ENCODE results near the gene MEOX2.

Gene MEOX2

DNA sequence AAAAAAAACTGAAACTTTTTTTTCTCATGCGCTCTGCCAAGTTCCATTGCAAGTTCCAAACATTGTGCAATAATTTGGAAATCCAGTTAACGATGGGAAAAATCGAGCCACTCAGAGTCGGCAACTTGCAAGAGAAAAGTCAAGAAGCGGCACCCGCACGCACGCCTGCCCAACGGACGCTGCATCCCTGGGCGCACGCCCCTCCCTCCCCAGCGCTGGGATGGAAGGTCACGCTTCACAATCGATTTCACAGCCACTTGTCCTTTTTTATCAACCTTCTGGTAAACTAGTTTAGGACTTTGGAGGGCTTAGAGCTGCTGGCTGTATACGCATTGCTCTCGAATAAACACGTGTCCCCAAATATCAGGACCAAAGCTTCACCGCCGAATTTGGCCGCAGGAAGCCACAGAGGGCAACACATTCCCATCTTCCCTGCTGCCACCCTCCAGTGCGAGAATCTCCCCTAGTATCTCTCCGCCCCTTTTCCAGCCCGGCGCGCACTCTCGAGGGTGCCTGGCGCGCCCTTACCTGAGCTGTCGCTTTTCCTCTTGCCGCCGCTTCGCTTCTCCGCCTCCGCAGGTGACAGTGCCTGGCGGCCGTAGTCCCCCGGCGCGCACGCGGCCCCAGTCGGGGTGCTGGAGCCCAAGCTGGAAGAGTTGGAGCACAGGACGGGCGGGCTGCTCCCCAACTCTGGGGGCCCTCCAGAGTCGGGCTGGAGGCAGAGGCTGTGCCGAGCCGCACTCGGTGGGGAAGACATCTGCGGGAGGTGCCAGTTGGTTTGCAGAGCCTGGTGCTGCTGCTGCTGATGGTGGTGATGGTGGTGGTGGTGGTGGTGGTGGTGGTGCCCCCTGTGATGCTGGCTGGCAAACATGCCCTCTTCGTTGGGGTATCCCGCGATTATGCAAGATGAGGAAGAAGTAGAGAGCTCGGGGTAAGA lies 857 bp downstream of the MEOX2 start:
- H3K36me3 Mint-ChIP-seq (ENCODE audit: low read depth): no peaks in the 10 kb centered on the region
- peaks cover 46% of the 10 kb centered on the region for H3K27me3 Mint-ChIP-seq
- H3K4me3 Mint-ChIP-seq: no peak overlapping the region
- no peaks in the 10 kb centered on the region for H3K9me3 Mint-ChIP-seq
- H3K4me1 Mint-ChIP-seq (ENCODE audit: low read depth): no peaks in the 10 kb centered on the region
- H3K27ac Mint-ChIP-seq: no peak overlapping the region

DNA sequence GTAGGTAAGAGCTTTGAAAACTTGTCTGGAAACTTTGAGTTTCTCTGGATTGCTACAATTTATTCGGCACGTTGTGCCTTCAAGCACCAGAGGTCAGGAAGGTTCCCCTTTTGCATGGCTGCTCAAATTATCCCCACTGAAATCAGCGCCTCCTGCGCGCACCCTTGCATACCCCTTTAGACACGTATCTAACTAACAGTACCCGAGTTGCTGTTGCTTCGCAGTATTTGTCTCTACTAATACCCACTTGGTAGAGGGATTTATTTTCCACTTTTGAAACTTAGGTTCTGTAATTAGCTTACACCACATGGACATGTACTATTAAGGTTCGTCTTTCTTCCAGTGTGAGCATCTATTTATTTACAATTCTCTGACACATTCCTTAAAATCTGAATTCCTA lies 1.6 kb downstream of the MEOX2 start:
- H3K4me3 Mint-ChIP-seq: no peak overlapping the region
- H3K4me1 Mint-ChIP-seq (ENCODE audit: low read depth): no peaks in the 10 kb centered on the region
- no peaks in the 10 kb centered on the region for H3K9me3 Mint-ChIP-seq
- H3K27ac Mint-ChIP-seq: no peak overlapping the region
- no peaks in the 10 kb centered on the region for H3K36me3 Mint-ChIP-seq (ENCODE audit: low read depth)
- peaks cover 46% of the 10 kb centered on the region for H3K27me3 Mint-ChIP-seq

GRCh38 chr7:15684111-15684800 lies 2.2 kb downstream of the MEOX2 start:
- H3K9me3 Mint-ChIP-seq: no peaks in the 10 kb centered on the region
- H3K27ac Mint-ChIP-seq: no peak overlapping the region

DNA sequence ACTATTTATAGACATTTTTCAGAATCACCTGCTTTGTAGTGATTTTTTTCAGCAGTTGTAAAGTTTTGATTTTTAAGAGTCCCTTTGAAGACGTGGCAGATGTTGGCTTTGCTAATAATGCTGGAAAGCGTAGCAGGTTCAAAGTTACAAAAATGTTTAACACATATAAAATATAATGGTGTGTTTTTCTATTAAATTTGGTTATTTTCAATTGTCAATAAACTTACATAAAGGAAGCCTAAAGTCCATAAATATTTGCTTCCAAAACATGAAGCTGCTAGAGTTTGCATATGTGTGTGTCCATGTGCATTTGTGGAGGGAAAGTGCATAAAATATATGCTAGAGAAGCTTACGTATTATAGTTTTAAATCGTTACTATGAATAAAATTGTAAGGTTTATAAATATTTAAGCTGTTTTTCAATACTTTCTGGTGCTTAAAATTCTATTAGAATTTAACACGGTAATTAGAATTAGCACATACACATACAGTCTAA lies 3.7 kb downstream of the MEOX2 start:
- no peaks in the 10 kb centered on the region for H3K4me1 Mint-ChIP-seq (ENCODE audit: low read depth)
- no peaks in the 10 kb centered on the region for H3K9me3 Mint-ChIP-seq
- no peak overlapping the region for H3K27ac Mint-ChIP-seq
- peaks cover 34% of the 10 kb centered on the region for H3K27me3 Mint-ChIP-seq
- no peak overlapping the region for H3K4me3 Mint-ChIP-seq
- H3K36me3 Mint-ChIP-seq (ENCODE audit: low read depth): no peaks in the 10 kb centered on the region

More at GRCh38 chr7:15684111-15684800, 2.2 kb downstream of the MEOX2 start:
- H3K4me3 Mint-ChIP-seq: no peak overlapping the region
- no peaks in the 10 kb centered on the region for H3K4me1 Mint-ChIP-seq (ENCODE audit: low read depth)
- peaks cover 46% of the 10 kb centered on the region for H3K27me3 Mint-ChIP-seq
- no peaks in the 10 kb centered on the region for H3K36me3 Mint-ChIP-seq (ENCODE audit: low read depth)

- Mint-ChIP-seq H3K4me1 (ENCODE audit: low read depth) (no peaks in the 10 kb centered on the region), H3K36me3 (ENCODE audit: low read depth) (no peaks in the 10 kb centered on the region), H3K27me3 (peaks cover 27% of the 10 kb centered on the region), H3K9me3 (no peaks in the 10 kb centered on the region), H3K27ac (no peak overlapping the region), H3K4me3 (no peak overlapping the region)
Measured at GRCh38 chr7:15682111-15682510, 4.4 kb downstream of the MEOX2 start.

DNA sequence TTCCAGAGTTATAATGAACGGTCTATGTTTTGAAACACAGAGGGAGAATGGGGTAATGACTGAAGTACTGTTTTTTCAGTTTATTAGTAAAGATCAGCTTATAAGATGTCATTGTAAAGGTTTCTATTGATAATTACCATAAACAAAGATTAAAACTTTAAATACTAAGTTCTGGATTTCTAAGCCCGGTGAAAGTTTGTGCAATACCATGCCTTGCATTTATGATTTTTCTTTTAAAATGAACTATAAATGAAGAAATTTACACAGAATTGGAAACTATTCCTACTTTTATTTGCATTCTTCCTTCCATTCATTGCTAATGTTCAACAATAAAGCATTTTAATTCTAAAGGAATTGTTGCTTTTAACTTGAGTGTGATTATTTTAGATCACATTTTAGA lies 4.9 kb downstream of the MEOX2 start:
- H3K9me3 Mint-ChIP-seq: no peaks in the 10 kb centered on the region

DNA sequence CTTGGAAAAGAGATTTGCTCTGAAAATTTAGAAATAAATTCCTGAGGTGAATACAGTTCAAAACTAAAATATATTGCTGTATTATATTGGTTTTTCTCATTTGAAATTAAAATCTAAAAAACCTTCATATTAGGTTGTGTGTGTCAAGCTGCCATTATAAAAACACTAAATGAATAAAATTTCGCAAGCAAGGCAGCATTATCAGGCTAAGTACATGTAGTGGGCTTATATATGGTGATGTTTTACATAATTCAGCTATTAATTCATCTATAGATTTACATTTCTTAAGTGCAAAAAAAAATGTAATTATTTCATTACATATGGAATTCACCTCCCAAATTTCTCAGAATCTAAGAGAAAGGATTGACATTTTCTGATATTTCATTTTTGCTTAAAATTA lies 5.3 kb downstream of the MEOX2 start:
- Mint-ChIP-seq H3K27ac (no peak overlapping the region), H3K9me3 (no peaks in the 10 kb centered on the region), H3K36me3 (ENCODE audit: low read depth) (no peaks in the 10 kb centered on the region), H3K27me3 (peaks cover 18% of the 10 kb centered on the region), H3K4me3 (no peak overlapping the region), H3K4me1 (ENCODE audit: low read depth) (no peaks in the 10 kb centered on the region)

More for the DNA sequence above, 4.9 kb downstream of the MEOX2 start:
- Mint-ChIP-seq H3K27me3 (peaks cover 23% of the 10 kb centered on the region), H3K4me1 (ENCODE audit: low read depth) (no peaks in the 10 kb centered on the region), H3K36me3 (ENCODE audit: low read depth) (no peaks in the 10 kb centered on the region), H3K4me3 (no peak overlapping the region), H3K27ac (no peak overlapping the region)

GRCh38 chr7:15680446-15680845 lies 6.0 kb downstream of the MEOX2 start:
- Mint-ChIP-seq H3K36me3 (ENCODE audit: low read depth) (no peaks in the 10 kb centered on the region), H3K27me3 (peaks cover 11% of the 10 kb centered on the region)

DNA sequence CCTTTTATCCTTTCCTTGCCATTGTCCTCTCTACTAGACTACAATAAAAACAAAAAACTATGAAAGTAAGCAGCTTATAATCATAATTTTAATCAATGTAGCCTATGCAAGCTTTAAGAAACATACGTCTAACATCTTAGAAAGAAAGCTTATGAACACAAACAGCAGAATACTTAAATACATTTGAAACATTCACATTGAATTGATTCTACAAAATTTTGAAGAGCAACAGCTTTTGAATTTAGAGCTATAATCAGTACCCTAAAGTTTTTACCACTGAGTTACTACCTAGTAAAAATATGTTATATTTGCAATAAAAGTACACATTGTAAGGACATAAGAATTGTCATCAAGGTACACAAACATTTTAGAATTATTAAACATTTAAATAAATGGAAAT lies 7.2 kb downstream of the MEOX2 start:
- Mint-ChIP-seq H3K4me3 (no peak overlapping the region), H3K36me3 (ENCODE audit: low read depth) (no peaks in the 10 kb centered on the region), H3K27me3 (peaks cover 2% of the 10 kb centered on the region), H3K4me1 (ENCODE audit: low read depth) (no peaks in the 10 kb centered on the region), H3K27ac (no peak overlapping the region), H3K9me3 (peaks cover 3% of the 10 kb centered on the region)

More at GRCh38 chr7:15680446-15680845, 6.0 kb downstream of the MEOX2 start:
- Mint-ChIP-seq H3K4me1 (ENCODE audit: low read depth) (no peaks in the 10 kb centered on the region), H3K27ac (no peak overlapping the region), H3K9me3 (peaks cover 3% of the 10 kb centered on the region), H3K4me3 (no peak overlapping the region)

DNA sequence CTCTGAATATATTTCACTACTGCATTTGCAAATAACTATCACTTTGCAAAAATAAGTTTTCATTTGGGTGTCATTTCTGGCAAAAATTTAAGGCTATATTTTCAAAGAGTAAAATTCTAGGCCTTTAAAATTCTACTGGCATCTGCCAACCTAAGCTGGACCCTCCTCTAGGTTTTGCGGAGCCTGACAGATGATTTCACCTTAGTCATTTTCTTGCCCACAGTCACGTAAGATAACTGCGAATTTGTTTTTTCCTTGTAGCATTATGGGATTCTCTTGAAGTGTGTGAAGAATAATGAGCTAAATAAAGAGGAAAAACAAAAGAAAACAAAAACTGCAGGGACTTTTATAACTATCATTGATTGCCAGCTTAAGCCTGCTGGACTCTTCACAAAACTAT lies 7.8 kb downstream of the MEOX2 start:
- H3K9me3 Mint-ChIP-seq: peaks cover 3% of the 10 kb centered on the region
- no peak overlapping the region for H3K27ac Mint-ChIP-seq
- no peaks in the 10 kb centered on the region for H3K4me1 Mint-ChIP-seq (ENCODE audit: low read depth)

DNA sequence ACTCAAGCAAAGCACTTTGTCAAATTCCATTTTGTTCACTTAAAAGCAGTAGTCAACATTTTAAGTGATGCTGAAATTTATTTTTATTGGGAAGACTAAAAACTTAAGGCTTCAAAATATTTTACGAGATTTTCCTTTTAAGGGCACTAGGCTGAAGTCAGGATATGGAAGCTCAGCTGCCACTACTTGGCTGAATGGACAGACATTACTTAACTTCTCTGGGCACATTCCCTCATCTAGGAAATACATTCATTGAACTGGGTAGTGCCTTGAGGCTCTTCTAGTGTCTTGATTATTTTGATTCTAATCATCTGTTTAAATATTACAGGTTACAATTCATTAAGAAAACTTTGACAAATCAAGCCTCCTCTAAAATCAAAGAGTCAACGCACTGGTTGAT lies 11.1 kb downstream of the MEOX2 start:
- Mint-ChIP-seq H3K9me3 (peaks cover 3% of the 10 kb centered on the region), H3K27ac (no peak overlapping the region), H3K27me3 (no peaks in the 10 kb centered on the region), H3K4me1 (ENCODE audit: low read depth) (no peaks in the 10 kb centered on the region), H3K4me3 (no peak overlapping the region), H3K36me3 (ENCODE audit: low read depth) (no peaks in the 10 kb centered on the region)

More for the DNA sequence above, 7.8 kb downstream of the MEOX2 start:
- Mint-ChIP-seq H3K36me3 (ENCODE audit: low read depth) (no peaks in the 10 kb centered on the region), H3K4me3 (no peak overlapping the region), H3K27me3 (no peaks in the 10 kb centered on the region)

- H3K4me3 Mint-ChIP-seq: no peak overlapping the region
- H3K27me3 Mint-ChIP-seq: no peaks in the 10 kb centered on the region
- H3K4me1 Mint-ChIP-seq (ENCODE audit: low read depth): no peaks in the 10 kb centered on the region
- peaks cover 8% of the 10 kb centered on the region for H3K9me3 Mint-ChIP-seq
- no peaks in the 10 kb centered on the region for H3K36me3 Mint-ChIP-seq (ENCODE audit: low read depth)
- H3K27ac Mint-ChIP-seq: no peak overlapping the region
Measured at GRCh38 chr7:15674586-15674985, 11.9 kb downstream of the MEOX2 start.

DNA sequence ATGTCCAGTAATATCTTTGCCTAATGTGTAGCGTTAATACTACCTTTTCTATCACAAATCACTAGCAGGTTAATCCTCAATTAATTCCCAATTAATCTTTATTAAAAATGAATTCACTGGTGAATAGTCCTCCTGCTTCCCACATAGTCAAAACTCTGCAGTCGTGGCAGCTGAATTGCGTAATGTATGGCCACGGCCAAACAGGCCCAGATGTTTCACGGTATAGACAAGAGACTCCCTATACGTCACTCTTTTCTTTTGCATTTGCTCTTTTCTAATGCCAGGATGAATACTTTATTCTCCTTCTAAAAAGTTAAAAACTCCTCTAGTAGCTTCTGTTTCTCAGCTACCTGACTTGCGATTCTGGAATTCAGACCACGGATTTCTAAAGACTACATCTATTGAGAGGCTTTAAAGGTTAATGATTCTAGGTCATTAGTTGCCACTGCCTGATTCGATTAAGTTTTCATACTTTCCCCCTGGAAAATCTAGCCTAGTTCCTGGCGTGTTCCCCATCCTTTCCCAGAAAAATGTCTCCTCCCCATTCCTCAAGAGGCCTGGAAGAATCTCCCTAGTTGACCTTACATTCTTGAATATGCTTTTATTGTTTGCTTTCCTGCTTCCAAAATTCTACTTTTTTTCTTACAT lies 16.9 kb downstream of the MEOX2 start:
- peaks cover 8% of the 10 kb centered on the region for H3K9me3 Mint-ChIP-seq
- H3K36me3 Mint-ChIP-seq (ENCODE audit: low read depth): no peaks in the 10 kb centered on the region
- H3K27me3 Mint-ChIP-seq: no peaks in the 10 kb centered on the region
- H3K4me1 Mint-ChIP-seq (ENCODE audit: low read depth): no peaks in the 10 kb centered on the region
- no peak overlapping the region for H3K4me3 Mint-ChIP-seq
- no peak overlapping the region for H3K27ac Mint-ChIP-seq

GRCh38 chr7:15667991-15668390 lies 18.5 kb downstream of the MEOX2 start:
- H3K4me3 Mint-ChIP-seq: no peak overlapping the region
- H3K9me3 Mint-ChIP-seq: peaks cover 11% of the 10 kb centered on the region
- no peaks in the 10 kb centered on the region for H3K27me3 Mint-ChIP-seq
- H3K27ac Mint-ChIP-seq: no peak overlapping the region
- no peaks in the 10 kb centered on the region for H3K4me1 Mint-ChIP-seq (ENCODE audit: low read depth)
- H3K36me3 Mint-ChIP-seq (ENCODE audit: low read depth): no peaks in the 10 kb centered on the region

DNA sequence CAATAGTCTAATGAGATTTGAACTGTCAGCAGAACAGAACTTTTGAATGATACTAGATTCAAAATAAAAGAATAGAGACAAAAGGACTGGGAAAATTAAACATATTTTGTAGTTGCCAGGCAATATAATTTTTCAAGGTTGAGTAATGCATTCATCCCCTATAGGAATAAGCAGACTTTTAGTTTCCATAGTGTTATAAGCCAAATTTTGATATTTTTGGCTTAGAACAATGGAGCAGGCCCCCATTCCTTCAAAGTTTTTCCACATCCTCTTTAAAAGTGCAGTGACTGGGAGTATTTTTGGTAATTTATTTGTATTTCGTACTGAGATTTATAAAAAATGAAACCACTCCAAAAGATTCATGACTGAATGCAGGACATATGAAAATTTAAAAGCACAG lies 24.0 kb downstream of the MEOX2 start:
- Mint-ChIP-seq H3K36me3 (ENCODE audit: low read depth) (no peaks in the 10 kb centered on the region), H3K27me3 (no peaks in the 10 kb centered on the region), H3K4me1 (ENCODE audit: low read depth) (no peaks in the 10 kb centered on the region), H3K27ac (no peak overlapping the region), H3K9me3 (peaks cover 8% of the 10 kb centered on the region), H3K4me3 (no peak overlapping the region)

Data from stimulated activated naive CD8-positive, alpha-beta T cell treated with anti-CD3 and anti-CD28 coated beads, Interleukin-15, Interleukin-2, amounts not matched to agents 100 ng/mL and 50 ng/mL, for 24 hours (primary cell).